Measurements from ENCODE around the gene HCAR2. TPM values are rescaled to one million over a fixed set of nuclear protein-coding genes. Genes with fewer than 3 reads are reported as not detected.
"Not testable (repeated sequence)": the region's sequence is repeated elsewhere in the genome, so short reads cannot be mapped to it uniquely, and the experiment has no call there.

HCAR2 gene
- polyA plus RNA-seq (2012; ENCODE audit: missing spikeins), result not detected

GRCh38 chr12:122702890-122703611, at the start of gene HCAR2:
TSS of gene HCAR2 (minus strand) at chr12:122703357. CDS start at chr12:122703283, 74 bp downstream.
- FAIRE-seq, result not testable (repeated sequence)

GRCh38 chr12:122752464-122753318, 49.5 kb upstream of the HCAR2 start, which contains the start of gene DENR:
TSS of gene DENR (plus strand) at chr12:122752824. CDS start at chr12:122753702, 878 bp downstream.
- FAIRE-seq, result peak; percentile 98
- TF ChIP-seq TAF1 (IDR thresholded peaks at IDR 0.05; ENCODE audit: borderline replicate concordance, low read depth, low read length) (peak; percentile 90), POLR2A (IDR thresholded peaks at IDR 0.05; ENCODE audit: low read depth, low read length) (peak; percentile 90), POLR2AphosphoS5 (IDR thresholded peaks at IDR 0.05; ENCODE audit: low read depth, low read length) (peak; percentile 86)
- DNase-seq (ENCODE audit: insufficient read length), result peak; percentile 82

More at GRCh38 chr12:122702890-122703611, at the start of gene HCAR2:
- not testable (repeated sequence) for DNase-seq (ENCODE audit: insufficient read length)

GRCh38 chr12:122750781-122751515, 47.8 kb upstream of the HCAR2 start:
- not testable (repeated sequence) for FAIRE-seq; DNase-seq (ENCODE audit: insufficient read length)

GRCh38 chr12:122749569-122750332, 46.6 kb upstream of the HCAR2 start:
- TF ChIP-seq POLR2AphosphoS5 (IDR thresholded peaks at IDR 0.05; ENCODE audit: low read depth, low read length) (no peak), TAF1 (IDR thresholded peaks at IDR 0.05; ENCODE audit: borderline replicate concordance, low read depth, low read length) (no peak), POLR2A (IDR thresholded peaks at IDR 0.05; ENCODE audit: low read depth, low read length) (no peak)
- no peak for FAIRE-seq
- DNase-seq (ENCODE audit: insufficient read length), result no peak

GRCh38 chr12:122747224-122748135, 44.3 kb upstream of the HCAR2 start:
- FAIRE-seq, result no peak
- TF ChIP-seq POLR2AphosphoS5 (IDR thresholded peaks at IDR 0.05; ENCODE audit: low read depth, low read length) (no peak), TAF1 (IDR thresholded peaks at IDR 0.05; ENCODE audit: borderline replicate concordance, low read depth, low read length) (no peak), POLR2A (IDR thresholded peaks at IDR 0.05; ENCODE audit: low read depth, low read length) (no peak)
- DNase-seq (ENCODE audit: insufficient read length), result no peak

GRCh38 chr12:122743895-122744525, 40.9 kb upstream of the HCAR2 start:
- no peak for DNase-seq (ENCODE audit: insufficient read length)
- no peak for FAIRE-seq
- TF ChIP-seq TAF1 (IDR thresholded peaks at IDR 0.05; ENCODE audit: borderline replicate concordance, low read depth, low read length) (no peak), POLR2AphosphoS5 (IDR thresholded peaks at IDR 0.05; ENCODE audit: low read depth, low read length) (no peak), POLR2A (IDR thresholded peaks at IDR 0.05; ENCODE audit: low read depth, low read length) (no peak)

- FAIRE-seq (no peak), DNase-seq (ENCODE audit: insufficient read length) (no peak)
- TF ChIP-seq TAF1 (IDR thresholded peaks at IDR 0.05; ENCODE audit: borderline replicate concordance, low read depth, low read length) (no peak), POLR2A (IDR thresholded peaks at IDR 0.05; ENCODE audit: low read depth, low read length) (no peak), POLR2AphosphoS5 (IDR thresholded peaks at IDR 0.05; ENCODE audit: low read depth, low read length) (no peak)
These were observed 37.2 kb upstream of the HCAR2 start for GRCh38 chr12:122740351-122740750.

- TF ChIP-seq POLR2A (IDR thresholded peaks at IDR 0.05; ENCODE audit: low read depth, low read length), result no peak
- TF ChIP-seq POLR2AphosphoS5 (IDR thresholded peaks at IDR 0.05; ENCODE audit: low read depth, low read length), result no peak
- TF ChIP-seq TAF1 (IDR thresholded peaks at IDR 0.05; ENCODE audit: borderline replicate concordance, low read depth, low read length), result no peak
- no peak for FAIRE-seq
- DNase-seq (ENCODE audit: insufficient read length), result no peak
These were observed 35.4 kb upstream of the HCAR2 start for GRCh38 chr12:122738571-122738970.

GRCh38 chr12:122732611-122733010, 29.5 kb upstream of the HCAR2 start:
- no peak for FAIRE-seq
- TF ChIP-seq TAF1 (IDR thresholded peaks at IDR 0.05; ENCODE audit: borderline replicate concordance, low read depth, low read length) (no peak), POLR2A (IDR thresholded peaks at IDR 0.05; ENCODE audit: low read depth, low read length) (no peak), POLR2AphosphoS5 (IDR thresholded peaks at IDR 0.05; ENCODE audit: low read depth, low read length) (no peak)
- DNase-seq (ENCODE audit: insufficient read length), result no peak

GRCh38 chr12:122732170-122732569, 29.0 kb upstream of the HCAR2 start:
- TF ChIP-seq TAF1 (IDR thresholded peaks at IDR 0.05; ENCODE audit: borderline replicate concordance, low read depth, low read length) (no peak), POLR2AphosphoS5 (IDR thresholded peaks at IDR 0.05; ENCODE audit: low read depth, low read length) (no peak), POLR2A (IDR thresholded peaks at IDR 0.05; ENCODE audit: low read depth, low read length) (no peak)
- DNase-seq (ENCODE audit: insufficient read length) (no peak), FAIRE-seq (no peak)

Measured in GM12892 (cell line).